Kidney epithelial cell (primary cell): ENCODE data around the gene FNDC1. TPM values are rescaled to one million over a fixed set of nuclear protein-coding genes. Genes with fewer than 3 reads are reported as not detected.

Experiments
- DNase-seq: peaks from one replicate; pipeline ENCODE4 v3.0.0-alpha.2; 2010; ENCODE audit warnings: low read depth
- H3K27me3 ChIP-seq: 2 replicates; pipeline ENCODE4 v1.6.0; 2011; ENCODE audit warnings: low read length; ENCODE audit not compliant: control insufficient read depth, insufficient read depth
- H3K36me3 ChIP-seq: 2 replicates; pipeline ENCODE4 v1.5.1; 2011; ENCODE audit warnings: low read length; ENCODE audit not compliant: control insufficient read depth, insufficient read depth
- H3K4me3 ChIP-seq: 2 replicates; pipeline ENCODE4 v1.5.1; 2011; ENCODE audit warnings: low read depth, mild to moderate bottlenecking, control low read depth, low read length
- CTCF ChIP-seq: IDR thresholded peaks from 2 replicates; pipeline ENCODE4 v1.5.1; 2011; ENCODE audit warnings: mild to moderate bottlenecking, moderate library complexity, low read length, control low read depth, inconsistent platforms; ENCODE audit not compliant: insufficient read depth, poor library complexity, severe bottlenecking
- total RNA-seq: library from RNA; depleted of rRNA; stranded (reverse); fragments of >200 nt; gene quantifications from 2 replicates; pipeline ENCODE4 v1.2.3, GENCODE V29; 2015

FNDC1 gene
- total RNA-seq, 1 donor from 2014 or later: 1.0 TPM

- no peaks in the 10 kb centered on the region for H3K36me3 ChIP-seq
- H3K27me3 ChIP-seq: no peaks in the 10 kb centered on the region
- H3K4me3 ChIP-seq: no peak overlapping the region
- DNase-seq: no peak
- no peak for TF ChIP-seq CTCF
These were observed 27.3 kb downstream of the FNDC1 start for GRCh38 chr6:159196430-159196975.

GRCh38 chr6:159197251-159197650, 28.1 kb downstream of the FNDC1 start:
- Histone ChIP-seq H3K36me3 (no peaks in the 10 kb centered on the region), H3K4me3 (no peak overlapping the region), H3K27me3 (no peaks in the 10 kb centered on the region)
- TF ChIP-seq CTCF: no peak
- no peak for DNase-seq

GRCh38 chr6:159201336-159201735, 32.1 kb downstream of the FNDC1 start:
- no peaks in the 10 kb centered on the region for H3K36me3 ChIP-seq
- no peak for TF ChIP-seq CTCF
- no peak overlapping the region for H3K4me3 ChIP-seq
- no peaks in the 10 kb centered on the region for H3K27me3 ChIP-seq
- DNase-seq: no peak

- H3K27me3 ChIP-seq: no peaks in the 10 kb centered on the region
- no peak for DNase-seq
- TF ChIP-seq CTCF: no peak
- no peaks in the 10 kb centered on the region for H3K36me3 ChIP-seq
- H3K4me3 ChIP-seq: no peak overlapping the region
These were observed 34.3 kb downstream of the FNDC1 start for GRCh38 chr6:159203304-159204005.

GRCh38 chr6:159204605-159205004, 35.4 kb downstream of the FNDC1 start:
- no peaks in the 10 kb centered on the region for H3K27me3 ChIP-seq
- no peak for DNase-seq
- no peak for TF ChIP-seq CTCF
- no peak overlapping the region for H3K4me3 ChIP-seq
- no peaks in the 10 kb centered on the region for H3K36me3 ChIP-seq

- Histone ChIP-seq H3K4me3 (no peak overlapping the region), H3K27me3 (no peaks in the 10 kb centered on the region), H3K36me3 (no peaks in the 10 kb centered on the region)
- no peak for TF ChIP-seq CTCF
- no peak for DNase-seq
These were observed 42.8 kb downstream of the FNDC1 start for GRCh38 chr6:159212028-159212427.
